GDM1 (cell line): ENCODE data around the gene EPHB1.

Source experiments
- DNase-seq: peaks from one replicate; lab custom pipeline; 2025; lab: John Stamatoyannopoulos, UW

Gene EPHB1

GRCh38 chr3:135159681-135160247 lies 364.7 kb downstream of the EPHB1 start:
- DNase-seq, result no peak

GRCh38 chr3:135161425-135161824 lies 366.4 kb downstream of the EPHB1 start:
- no peak for DNase-seq

GRCh38 chr3:135163701-135164100 lies 368.6 kb downstream of the EPHB1 start:
- no peak for DNase-seq

DNA sequence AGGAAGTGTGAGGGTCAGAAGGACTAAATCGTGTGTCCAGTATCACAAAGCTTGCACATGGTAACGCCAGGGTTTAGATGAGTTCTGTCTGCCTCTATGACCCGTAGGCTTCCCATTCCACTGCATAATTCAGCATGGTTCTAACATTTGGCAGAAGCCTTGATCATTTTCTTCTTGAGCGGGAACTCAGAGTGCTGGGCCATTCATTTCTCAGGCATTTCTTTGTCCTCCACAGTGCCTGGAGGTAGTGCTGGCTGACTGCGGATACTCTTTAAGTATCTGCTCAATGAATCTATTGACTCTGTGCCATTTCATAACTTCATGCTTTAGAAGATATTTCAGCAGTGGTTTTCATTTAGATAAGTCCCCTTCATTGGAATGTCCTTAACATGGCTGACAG lies 370.2 kb downstream of the EPHB1 start:
- no peak for DNase-seq

DNA sequence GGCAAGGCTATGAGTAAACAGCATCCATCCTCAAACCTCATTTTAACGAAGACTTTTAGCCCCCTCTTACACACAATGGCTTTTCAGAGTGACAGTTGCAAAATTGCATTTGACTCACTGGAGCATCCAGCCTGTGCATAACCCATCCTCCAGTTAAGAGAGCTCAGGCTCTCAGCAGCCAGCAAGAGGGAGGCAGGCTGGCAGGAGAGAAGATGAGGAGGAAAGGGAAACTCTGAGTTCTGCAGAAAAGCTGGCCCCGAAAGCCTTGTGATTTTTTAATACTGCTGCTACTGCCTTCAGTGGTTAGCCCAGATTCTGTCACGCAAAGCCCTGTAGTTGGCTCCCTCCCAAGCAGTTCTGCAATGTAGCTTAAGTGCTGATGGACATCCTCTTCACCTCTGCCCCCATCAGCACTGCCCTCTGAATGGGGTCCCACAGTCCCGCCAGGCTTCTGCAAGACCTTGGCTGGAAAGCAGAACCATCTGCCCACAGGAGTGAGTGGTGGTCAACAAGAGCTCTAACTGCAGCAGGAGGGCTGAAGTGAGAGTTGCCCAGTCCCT lies 371.3 kb downstream of the EPHB1 start:
- DNase-seq, result no peak

- DNase-seq, result no peak
Observed at GRCh38 chr3:135168822-135169221, 373.8 kb downstream of the EPHB1 start.

GRCh38 chr3:135169651-135170050 lies 374.6 kb downstream of the EPHB1 start:
- DNase-seq, result no peak

- DNase-seq, result no peak
Observed at GRCh38 chr3:135170732-135171131, 375.7 kb downstream of the EPHB1 start.

GRCh38 chr3:135172191-135172869 lies 377.3 kb downstream of the EPHB1 start:
- no peak for DNase-seq

GRCh38 chr3:135175728-135176277 lies 380.7 kb downstream of the EPHB1 start:
- no peak for DNase-seq

DNA sequence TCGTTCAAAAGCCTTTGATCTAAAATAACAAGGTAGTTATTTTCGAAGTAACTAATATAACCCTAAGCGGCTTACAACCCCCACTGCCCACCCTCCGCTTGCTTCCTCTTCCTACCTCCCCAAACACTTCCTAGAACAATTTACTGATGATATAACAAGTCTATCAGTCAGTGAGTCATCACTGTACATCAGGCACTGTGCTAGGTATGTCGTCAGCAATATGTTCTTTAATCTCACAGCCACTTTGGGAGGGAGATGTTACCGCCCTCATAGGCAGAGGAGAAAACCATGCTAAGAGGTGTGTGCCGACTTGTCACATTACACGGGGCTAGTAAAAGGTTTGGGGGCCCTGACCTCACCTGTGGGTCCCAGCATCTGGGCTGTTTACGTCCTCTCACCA lies 381.8 kb downstream of the EPHB1 start:
- no peak for DNase-seq

GRCh38 chr3:135178566-135178965 lies 383.5 kb downstream of the EPHB1 start:
- no peak for DNase-seq

DNA sequence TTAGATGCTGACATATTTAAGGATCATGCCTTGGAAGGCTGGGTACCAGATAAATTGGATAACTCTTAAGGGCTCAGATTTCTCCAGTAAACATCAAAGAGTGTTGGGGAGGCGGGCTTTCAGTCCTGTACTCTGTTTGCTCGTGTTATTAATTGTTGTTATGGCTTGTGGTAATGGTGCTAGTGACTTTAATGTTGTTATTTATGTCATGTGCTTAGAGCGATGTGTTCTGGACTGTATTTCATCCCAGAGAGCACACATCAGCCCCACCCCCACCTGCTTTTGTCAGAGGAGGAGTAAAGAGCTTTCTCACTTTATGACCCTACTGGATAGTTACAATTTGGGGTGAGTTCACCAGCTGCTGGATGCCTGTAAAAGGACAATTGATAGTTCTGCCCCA lies 386.3 kb downstream of the EPHB1 start:
- DNase-seq, result no peak

GRCh38 chr3:135182364-135182998 lies 387.4 kb downstream of the EPHB1 start:
- DNase-seq, result no peak

DNA sequence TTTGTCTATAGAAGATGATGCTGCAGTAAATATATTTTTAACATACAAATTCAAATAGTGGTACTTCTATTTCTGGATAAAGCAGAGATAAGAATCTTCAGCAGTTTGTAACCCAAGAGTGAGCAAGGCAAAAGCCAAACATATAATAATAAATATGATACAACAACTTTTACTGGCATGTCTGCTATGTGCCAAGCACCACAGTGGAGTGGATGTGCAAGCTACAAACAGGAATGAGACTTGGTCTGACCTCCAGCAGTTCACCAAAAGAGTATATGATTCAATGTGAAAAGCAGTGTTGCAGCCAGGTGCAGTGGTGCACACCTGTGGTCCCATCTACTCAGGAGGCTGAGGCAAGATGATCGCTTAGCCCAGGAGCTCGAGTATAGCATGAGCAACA lies 395.6 kb downstream of the EPHB1 start:
- no peak for DNase-seq

DNA sequence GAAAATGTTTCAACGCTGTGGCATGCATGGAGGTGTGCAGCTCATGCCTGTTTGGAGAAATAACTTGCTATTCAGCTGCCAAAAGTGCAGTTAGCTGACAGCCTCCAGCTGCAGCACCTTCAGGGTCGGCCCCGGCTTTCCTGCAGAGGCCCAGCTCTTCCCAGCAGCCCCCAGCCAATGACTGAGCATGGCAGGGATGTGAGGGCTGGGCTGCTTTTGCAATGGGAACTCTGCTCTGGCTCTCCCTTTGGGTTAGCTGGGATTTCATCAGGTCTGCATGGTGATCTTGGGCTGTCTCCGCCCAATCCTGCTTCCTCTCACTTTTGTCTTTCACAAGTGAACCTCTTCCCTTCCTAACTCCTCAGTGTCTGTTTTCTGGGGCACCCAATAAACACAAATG lies 396.6 kb downstream of the EPHB1 start:
- DNase-seq, result no peak

DNA sequence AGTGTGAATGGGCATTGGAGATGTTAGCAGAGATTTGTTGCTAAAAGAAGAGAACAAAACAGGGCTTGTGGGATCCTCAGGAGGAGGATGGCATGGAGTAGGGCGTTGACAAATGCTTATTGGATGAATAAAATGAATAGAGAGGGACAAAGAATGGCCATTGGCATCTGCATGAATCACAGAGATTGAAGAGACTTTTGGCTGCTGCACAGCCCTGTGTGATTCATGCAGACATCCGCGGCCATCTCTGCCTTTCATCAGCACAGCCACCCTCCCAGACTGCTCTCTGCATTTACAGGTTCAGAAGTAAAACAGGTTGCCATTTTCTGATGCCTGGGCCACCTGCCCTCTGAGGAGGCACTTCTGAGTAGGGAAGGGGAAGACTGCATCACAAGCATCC lies 397.9 kb downstream of the EPHB1 start:
- no peak for DNase-seq

- peak; percentile 1 for DNase-seq
Observed at GRCh38 chr3:135197246-135197645, 402.2 kb downstream of the EPHB1 start.

DNA sequence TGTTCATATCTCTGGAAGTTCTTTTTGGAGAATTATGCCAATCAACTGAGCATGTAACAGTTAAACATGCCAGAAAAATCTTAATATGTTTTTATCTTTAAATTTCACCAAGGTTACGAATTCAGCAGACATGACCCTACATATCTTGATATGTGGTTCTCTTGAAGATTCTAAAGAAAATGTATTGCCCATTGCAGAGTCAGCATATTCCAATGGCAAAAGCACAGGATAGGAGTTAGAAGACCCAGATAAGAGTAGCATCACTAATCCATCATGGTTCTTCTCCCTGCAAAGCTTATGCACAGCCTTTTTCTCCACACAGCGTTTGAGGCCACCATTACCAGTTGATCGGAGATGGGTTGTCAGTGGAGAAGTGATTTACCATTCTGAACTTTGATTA lies 402.8 kb downstream of the EPHB1 start:
- no peak for DNase-seq

- DNase-seq, result no peak
Observed at GRCh38 chr3:135199137-135199536, 404.1 kb downstream of the EPHB1 start.

DNA sequence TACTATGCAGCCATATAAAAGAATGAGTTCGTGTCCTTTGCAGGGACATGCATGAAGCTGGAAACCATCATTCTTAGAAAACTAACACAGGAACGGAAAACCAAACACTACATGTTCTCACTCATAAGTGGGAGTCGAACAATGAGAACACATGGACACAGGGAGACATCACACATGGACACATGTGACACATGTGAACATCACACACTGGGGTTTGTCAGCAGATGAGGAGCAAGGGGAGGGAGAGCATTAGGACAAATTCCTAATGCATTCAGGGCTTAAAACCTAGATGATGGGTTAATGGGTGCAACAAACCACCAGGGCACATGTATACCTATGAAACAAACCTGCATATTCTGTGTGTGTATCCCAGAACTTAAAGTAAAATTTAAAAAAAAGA lies 408.0 kb downstream of the EPHB1 start:
- no peak for DNase-seq

- DNase-seq, result no peak
Observed at GRCh38 chr3:135213213-135213612, 418.2 kb downstream of the EPHB1 start.

GRCh38 chr3:135213822-135214221 lies 418.8 kb downstream of the EPHB1 start:
- no peak for DNase-seq
